ENCODE results near the gene SLX1A. TPM values are rescaled to one million over a fixed set of nuclear protein-coding genes. Genes with fewer than 3 reads are reported as not detected.

The SLX1A gene
- total and polyA plus RNA-seq, 2 of the 4 experiments (the other 2 are of a cell fraction) = 8.4 to 35.1 TPM

- no peak overlapping the region for H2AK5ac ChIP-seq (ENCODE audit: low read depth, low read length)
- H3K9me1 ChIP-seq (ENCODE audit: insufficient read depth, low read length) = no peaks in the 10 kb centered on the region
- TF ChIP-seq BHLHE40 (IDR thresholded peaks at IDR 0.05; ENCODE audit: low read depth, low read length) (no peak), RFX5 (IDR thresholded peaks at IDR 0.05; ENCODE audit: low read depth, low read length) (no peak), FOS (IDR thresholded peaks at IDR 0.05; ENCODE audit: low read depth, low read length) (no peak), CEBPB (IDR thresholded peaks at IDR 0.05; ENCODE audit: low read depth, low read length) (no peak), USF2 (IDR thresholded peaks at IDR 0.05; ENCODE audit: low read depth, low read length) (no peak), SMC3 (IDR thresholded peaks at IDR 0.05; ENCODE audit: low read depth, low read length) (no peak), RCOR1 (IDR thresholded peaks at IDR 0.05; ENCODE audit: insufficient replicate concordance, low read length) (no peak), CHD1 (IDR thresholded peaks at IDR 0.05; ENCODE audit: low read depth, low read length) (no peak), CTCF (conservative IDR thresholded peaks at IDR 0.05; ENCODE audit: low read depth, low read length) (no peak), MXI1 (IDR thresholded peaks at IDR 0.05; ENCODE audit: borderline replicate concordance, low read depth, low read length) (no peak), NFE2L2 (IDR thresholded peaks at IDR 0.05; ENCODE audit: low read depth, low read length) (no peak), ELK1 (IDR thresholded peaks at IDR 0.05; ENCODE audit: borderline replicate concordance, low read depth, low read length) (no peak), MAZ (IDR thresholded peaks at IDR 0.05; ENCODE audit: borderline replicate concordance, low read depth, low read length) (no peak), POLR2A (IDR thresholded peaks at IDR 0.05; ENCODE audit: low read depth, low read length) (no peak), RAD21 (IDR thresholded peaks at IDR 0.05; ENCODE audit: low read length) (no peak), MAFK (IDR thresholded peaks at IDR 0.05; ENCODE audit: low read depth, low read length) (no peak)
- no peak overlapping the region for H2AFZ ChIP-seq (replicated peaks; ENCODE audit: low read length, poor library complexity)
- in situ Hi-C loops (cut with MboI; ENCODE audit: low sequenced_read_pairs) = no loop called here
- H3K4me1 ChIP-seq (ENCODE audit: control insufficient read depth, insufficient read depth, low read length) = no peaks in the 10 kb centered on the region
- H3K14ac ChIP-seq (replicated peaks; ENCODE audit: low read depth, low read length) = no peak overlapping the region
- no peaks in the 10 kb centered on the region for H3K79me1 ChIP-seq (ENCODE audit: low read depth in 1 of 2, low read length in 2 of 2)
- CTCF ChIA-PET = no interaction called here
- H2BK15ac ChIP-seq (ENCODE audit: low read depth, low read length) = no peak overlapping the region
- H3K9me3 ChIP-seq (ENCODE audit: control insufficient read depth, insufficient read depth, low read length) = peaks cover 4% of the 10 kb centered on the region; the same call in 1 of the 2 replicates
- no peak overlapping the region for H3K4me3 ChIP-seq (ENCODE audit: insufficient read depth, low read depth, low read length)
- H4K8ac ChIP-seq (ENCODE audit: low read depth in 2 of 2, low read length in 2 of 2) = no peak overlapping the region
- no peak overlapping the region for H3K23ac ChIP-seq (ENCODE audit: low read depth, low read length)
- H2BK120ac ChIP-seq (ENCODE audit: low read depth, low read length) = no peak overlapping the region
- BruUV-seq (replicated peaks) = no TSS peak
- no peak overlapping the region for H3K18ac ChIP-seq (ENCODE audit: low read depth, low read length)
- H4K91ac ChIP-seq (ENCODE audit: insufficient read depth, low read depth, low read length) = no peak overlapping the region
- no peak overlapping the region for H3K4me2 ChIP-seq (ENCODE audit: low read depth, low read length)
- no peak overlapping the region for H2AK9ac ChIP-seq (replicated peaks; ENCODE audit: low read depth, low read length, poor library complexity)
- no peak overlapping the region for H3K4ac ChIP-seq (ENCODE audit: low read depth, low read length)
- ATAC-seq (ENCODE audit: low read depth) (no peak), DNase-seq (no peak)
- intact Hi-C loops (cut with micrococcal nuclease) = no loop called here
- H4K20me1 ChIP-seq (ENCODE audit: insufficient read depth, low read length) = no peaks in the 10 kb centered on the region
- no peak overlapping the region for H3K9ac ChIP-seq (ENCODE audit: low read depth, low read length)
- H2BK20ac ChIP-seq (ENCODE audit: low read depth, low read length) = no peak overlapping the region
- POLR2A ChIA-PET (ENCODE audit: unreplicated experiment) = no interaction called here
- H2BK5ac ChIP-seq (ENCODE audit: low read depth, low read length, poor library complexity, severe bottlenecking) = no peak overlapping the region
- H4K5ac ChIP-seq (ENCODE audit: low read depth, low read length) = no peak overlapping the region
- no peak overlapping the region for H3K56ac ChIP-seq (ENCODE audit: extremely low read depth, insufficient read depth, low read length)
- H3K36me3 ChIP-seq (ENCODE audit: control insufficient read depth, insufficient read depth, low read length) = no peaks in the 10 kb centered on the region
- peaks cover 2% of the 10 kb centered on the region for H3K27me3 ChIP-seq (ENCODE audit: control insufficient read depth, insufficient read depth, low read length)
- no peak overlapping the region for H3K27ac ChIP-seq (ENCODE audit: insufficient read depth, low read length)
- dilution Hi-C loops (cut with HindIII; ENCODE audit: low sequenced_read_pairs, unreplicated experiment) = no loop called here
Measured at GRCh38 chr16:30144017-30144416, 49.7 kb upstream of the SLX1A start.
